Activated T-helper 1 cell treated with anti-CD3 and anti-CD28 coated beads, Interleukin-2, amount 50 U/mL, for 16 hours (primary cell): ENCODE results near the gene APCDD1L.
A peak's percentile ranks its signal among the peaks of the same experiment; 100 is the strongest.

Experiments used
- DNase-seq, 2 donors: peaks; one replicate each; pipeline ENCODE4 v3.0.0-alpha.2; 2020; ENCODE audit warnings: low read depth in 1 of 2, low spot score in 1 of 2

The APCDD1L gene

DNA sequence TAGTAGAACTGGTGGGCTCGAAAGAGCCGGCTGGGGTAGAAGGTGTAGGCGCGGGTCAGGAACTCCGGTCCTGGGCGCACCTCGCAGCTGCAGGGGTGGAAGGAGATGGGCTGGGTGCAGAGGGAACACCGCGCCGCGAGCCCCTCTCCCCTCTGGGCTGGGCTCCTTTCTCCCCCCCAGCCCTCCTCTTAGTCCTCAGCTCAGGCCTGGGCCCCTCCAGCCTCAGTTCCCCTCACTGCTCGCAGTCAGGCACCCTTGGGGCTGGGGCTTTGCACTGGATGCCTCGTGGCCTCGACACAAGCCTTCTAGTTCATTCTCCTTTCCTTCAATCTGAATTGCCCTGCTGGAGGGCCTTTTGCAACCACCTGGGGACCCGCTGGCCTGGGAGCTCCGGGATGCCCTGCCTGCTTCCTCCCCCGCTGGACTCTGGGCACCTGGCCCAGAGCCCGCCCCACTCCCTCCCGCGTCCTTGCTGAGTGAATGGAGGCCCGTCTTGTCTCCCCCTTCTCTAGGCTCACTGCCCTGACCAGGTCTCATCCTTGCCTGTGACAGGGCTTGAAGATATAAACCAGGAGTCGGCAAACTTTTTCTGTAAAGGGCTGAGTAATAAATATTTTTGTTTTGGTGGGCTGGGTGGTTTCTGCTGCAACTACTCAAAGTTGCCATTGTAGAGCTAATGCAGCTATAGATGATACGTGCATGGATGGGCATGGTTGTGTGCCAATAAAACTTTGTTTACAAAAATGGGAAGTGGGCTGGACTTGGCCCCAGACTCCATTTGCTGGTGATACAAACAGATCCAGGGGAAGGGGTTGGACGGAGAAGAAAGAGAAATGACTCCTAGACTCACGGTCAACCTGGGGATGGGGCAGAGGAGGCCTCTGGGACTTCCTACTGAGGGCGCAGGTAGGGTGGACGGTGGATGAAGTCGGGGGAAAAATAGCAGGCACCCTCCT is 47.3 kb downstream of the APCDD1L start:
- DNase-seq: no peak

DNA sequence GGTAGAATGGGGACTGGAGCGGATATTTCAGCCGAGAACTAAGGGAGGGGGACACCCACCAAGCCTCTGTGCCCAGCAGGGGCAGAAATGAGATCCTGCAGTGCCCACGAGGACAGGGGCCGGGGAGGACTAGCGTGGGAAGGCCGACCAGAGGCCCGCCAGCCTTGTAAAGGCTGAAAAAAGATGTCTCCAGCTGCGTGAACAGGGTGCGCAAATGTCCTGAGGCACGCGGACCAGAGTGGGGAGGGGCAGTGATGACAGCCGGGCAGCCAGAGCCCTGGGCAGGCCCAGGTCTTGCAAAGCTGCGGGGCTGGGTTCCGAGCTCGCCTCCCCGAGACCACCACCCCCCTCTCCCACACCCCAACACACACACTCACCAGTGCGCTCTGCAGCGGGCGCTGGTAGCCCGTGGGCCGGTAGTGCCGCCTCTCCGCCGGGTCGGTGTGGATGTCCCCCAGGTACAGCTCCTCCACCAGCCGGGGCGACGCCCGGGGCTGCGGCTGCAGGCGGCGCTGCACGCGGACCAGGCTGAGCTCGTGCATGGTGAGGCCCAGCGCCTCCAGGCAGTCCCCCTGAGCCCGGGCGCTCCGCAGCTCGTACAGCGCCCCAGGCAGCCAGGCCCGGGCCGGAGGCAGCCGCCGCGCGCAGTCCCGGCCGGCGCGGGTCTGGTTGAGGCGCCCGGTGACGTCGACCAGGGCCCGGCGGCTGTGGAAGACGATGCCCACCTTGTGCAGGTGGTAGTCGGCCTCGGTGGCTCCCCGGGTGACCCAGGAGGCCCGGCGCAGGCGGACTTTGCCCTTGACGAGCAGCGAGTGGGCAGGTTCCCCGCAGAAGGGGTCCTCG is 48.2 kb downstream of the APCDD1L start:
- DNase-seq: no peak

DNA sequence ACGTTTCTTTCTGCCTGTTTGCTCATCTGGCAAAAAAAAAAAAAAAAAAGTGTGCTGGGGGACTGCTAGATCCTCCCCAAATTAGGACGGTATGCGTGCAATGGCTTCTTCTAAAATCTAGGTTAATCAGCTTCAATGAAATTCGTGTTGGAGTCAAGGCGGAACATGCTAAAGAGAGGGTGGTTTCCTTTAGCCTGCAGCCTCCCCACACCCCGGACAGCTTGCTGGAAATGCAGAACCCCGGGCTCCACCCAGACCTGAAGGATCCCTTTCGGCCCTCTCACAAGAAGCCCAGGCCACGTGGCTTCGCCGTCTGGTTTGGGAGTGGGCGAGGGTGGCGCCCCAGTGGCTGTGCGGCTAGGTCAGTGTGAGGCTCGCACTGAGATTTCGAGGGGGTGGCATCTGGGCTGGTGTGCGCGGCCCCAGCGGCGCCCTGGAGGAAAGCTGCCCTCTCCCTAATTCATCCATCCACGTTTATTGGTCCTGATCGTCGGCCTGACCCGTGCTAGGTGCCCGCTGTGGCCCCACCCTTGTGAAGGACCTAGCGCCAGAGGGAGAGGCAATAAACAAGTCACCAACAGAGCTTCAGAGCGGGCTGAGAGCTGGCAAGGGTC is 49.0 kb downstream of the APCDD1L start:
- DNase-seq: no peak

DNA sequence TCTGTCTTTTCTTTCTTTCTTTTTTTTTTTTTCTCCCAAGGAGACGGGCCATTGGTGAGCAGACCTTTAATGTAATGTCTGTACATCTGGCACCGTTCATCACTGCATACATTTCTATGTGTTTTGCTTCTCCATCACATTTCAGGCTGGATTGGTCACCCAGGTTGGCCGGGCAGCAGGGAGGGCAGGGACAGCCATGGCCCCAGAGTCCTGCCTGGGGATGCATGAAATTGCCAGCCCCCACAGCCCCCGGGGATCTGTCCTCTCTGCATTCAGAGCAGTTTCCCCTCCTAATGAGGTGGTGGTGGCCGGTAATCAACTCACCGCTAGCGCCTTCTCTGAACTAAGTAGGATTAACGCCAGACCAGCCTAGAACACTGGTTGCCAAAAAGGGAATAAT is 50.4 kb downstream of the APCDD1L start:
- no peak for DNase-seq

DNA sequence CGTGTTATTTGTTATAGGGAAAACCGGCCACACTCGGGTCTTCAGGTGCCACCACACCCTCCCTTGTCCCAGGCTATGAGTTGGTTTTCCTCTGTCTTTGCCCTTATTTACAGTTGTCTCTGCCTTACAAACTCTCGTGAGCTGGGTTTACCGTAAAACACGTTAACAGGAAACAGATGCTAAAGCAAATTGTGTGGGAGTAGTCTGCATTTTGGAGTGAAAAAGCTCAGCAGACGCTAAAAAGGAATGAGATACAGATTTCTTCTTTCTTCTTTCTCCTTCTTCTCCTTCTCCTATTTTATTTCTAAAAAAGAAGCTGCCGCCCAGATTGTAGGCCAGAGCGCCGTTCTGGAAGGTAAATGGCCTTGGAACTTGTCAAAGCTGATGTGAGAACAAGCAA is 51.9 kb downstream of the APCDD1L start:
- DNase-seq: no peak

DNA sequence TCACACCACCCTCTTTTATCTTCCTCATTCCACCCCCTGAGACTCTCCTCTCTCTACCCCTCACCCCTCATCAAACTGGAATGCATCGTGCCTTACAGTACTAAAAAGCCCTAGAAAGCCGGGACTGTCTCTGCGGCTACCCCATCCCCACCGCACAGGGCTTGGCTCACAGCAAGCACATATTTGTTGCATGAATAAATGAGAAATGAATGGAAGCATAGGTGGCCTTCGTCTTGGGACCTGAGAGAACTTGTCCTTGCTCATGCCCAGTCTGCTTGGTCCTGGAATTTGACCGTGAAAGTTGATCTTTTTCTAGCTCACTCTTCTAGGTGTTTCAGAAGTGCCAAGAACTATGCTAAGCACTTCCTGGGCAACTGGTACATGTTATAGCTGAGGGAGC is 53.3 kb downstream of the APCDD1L start:
- DNase-seq: no peak

DNA sequence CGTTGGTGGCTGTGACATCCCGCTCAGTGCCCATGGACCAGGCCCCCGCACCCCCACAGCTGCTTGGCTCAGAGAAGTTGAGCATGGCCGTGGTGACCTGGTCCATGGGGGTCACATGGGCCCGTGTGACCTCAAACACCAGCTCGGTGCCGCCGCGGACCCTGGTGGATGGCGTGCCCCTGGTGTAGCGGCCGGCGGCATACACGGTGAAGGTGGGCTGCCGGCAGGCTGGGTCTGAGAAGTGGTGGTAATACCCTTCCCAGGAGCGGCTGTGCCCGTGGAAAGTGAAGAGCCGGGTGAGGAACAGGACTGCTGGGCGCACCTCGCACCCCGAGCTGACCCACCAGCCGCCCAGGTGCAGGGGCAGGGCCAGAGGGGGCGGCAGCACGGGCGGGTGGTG is 54.1 kb downstream of the APCDD1L start:
- DNase-seq: no peak

DNA sequence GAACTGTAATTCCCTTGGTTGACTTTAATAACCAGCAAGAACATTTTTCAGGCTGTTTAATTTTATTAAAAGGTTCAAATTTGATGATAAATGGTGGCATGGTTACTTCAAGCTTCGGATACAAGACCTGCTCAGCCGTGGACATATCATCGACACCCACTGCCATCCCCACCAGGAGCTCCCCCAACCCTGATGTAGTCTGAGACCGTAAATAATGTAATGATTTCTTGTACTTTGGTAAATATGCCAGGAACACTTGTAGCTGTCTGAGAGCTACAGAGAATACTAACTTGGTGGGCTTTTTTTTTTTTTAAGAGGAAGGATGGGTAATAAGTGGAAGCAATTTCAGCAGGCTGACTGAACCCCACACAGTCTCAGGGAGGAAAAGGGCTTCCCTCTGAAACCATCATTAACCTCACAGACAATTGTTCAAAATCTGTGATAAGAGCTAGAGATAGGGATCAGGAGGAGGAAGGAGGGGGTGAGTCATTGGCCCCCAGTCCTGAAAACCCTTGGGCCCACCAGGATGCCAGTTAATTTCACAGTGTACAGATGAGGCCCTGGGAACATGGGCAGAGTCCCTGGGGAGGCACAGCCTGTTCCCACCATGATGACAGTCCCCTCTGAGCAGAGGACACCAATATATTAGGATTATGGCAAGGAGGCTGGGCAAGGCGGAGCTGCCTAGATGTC is 56.0 kb downstream of the APCDD1L start:
- no peak for DNase-seq

DNA sequence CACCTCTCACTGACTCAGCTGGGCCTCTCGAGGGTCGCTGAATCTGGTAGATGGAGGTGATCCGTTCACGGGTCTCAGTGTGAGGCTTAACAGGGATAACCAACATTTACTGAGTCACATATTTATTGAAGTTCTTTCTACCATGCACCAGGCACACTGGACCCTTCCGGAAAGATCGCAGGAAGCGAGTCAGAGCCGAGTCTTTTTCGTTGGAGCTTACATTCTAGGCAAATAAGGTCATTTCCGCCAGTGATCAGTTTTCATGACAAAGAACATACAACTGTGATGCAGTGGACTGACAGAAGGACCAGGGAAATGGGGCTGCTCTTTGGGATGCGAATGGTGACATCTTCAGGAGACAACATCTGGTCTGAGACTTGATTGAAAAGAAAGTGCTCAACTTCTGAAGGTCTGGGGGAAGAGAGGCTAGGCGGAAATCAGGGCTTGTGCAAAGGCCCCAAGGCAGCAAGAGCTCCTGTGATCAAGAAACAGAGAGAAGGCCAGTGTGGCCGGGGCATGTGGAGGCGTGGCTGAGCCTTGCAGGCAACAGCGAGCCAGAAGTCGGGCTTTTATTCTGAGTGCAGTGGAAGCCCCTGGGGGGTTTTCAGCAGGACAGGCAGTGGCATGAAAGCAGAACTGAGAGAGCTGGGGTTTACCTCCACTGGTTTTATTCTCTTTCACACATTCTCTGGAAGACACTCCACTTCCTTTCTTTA is 56.7 kb downstream of the APCDD1L start:
- no peak for DNase-seq

DNA sequence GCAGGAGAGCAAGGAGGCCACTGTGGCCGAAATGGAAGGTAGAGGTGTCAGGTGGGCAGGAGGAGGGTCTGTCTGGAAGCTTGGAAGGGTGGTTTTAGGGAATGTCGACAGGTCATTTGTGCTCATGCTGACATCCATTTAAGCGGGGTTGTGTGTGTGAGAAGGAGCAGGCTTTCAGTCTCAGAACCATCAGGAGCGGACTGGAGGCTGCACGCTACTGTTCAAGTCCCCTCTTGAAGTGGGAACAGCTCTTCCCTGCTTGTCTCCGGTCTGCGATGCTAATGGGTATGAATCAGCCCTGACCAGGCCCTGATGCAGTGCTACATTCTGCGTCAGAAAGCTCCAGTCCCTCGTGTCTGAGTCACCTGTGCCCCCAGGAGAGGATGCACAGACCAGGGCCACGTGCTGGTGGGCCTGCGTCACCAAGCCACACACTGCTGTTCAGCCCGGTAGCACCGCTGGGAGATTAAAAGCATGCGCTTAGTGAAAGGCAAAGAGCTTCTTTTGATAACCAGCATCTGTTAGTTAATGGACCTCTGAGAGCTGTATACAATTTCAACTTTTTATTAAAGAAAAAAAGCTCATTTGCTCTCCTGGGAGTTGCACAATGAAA is 58.0 kb downstream of the APCDD1L start:
- DNase-seq: no peak

DNA sequence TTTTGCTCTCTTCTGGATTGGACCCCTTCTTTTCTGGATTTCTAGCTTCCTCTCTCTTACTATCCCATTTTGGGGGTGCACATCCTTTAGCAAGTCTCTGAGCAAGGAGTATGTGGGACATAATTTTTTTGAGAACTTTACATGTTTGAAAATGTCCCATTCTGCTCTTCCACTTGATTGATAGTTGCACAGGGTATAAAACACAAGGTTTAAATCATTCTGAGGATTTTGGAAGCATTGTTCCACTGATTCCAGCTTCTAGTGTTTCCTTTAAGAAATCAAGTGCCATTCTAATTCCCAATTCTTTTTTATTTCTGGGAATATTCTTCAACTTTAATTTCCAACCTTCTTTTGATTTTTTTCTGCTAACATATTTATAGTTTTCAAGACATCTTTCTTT is 60.7 kb downstream of the APCDD1L start:
- no peak for DNase-seq

DNA sequence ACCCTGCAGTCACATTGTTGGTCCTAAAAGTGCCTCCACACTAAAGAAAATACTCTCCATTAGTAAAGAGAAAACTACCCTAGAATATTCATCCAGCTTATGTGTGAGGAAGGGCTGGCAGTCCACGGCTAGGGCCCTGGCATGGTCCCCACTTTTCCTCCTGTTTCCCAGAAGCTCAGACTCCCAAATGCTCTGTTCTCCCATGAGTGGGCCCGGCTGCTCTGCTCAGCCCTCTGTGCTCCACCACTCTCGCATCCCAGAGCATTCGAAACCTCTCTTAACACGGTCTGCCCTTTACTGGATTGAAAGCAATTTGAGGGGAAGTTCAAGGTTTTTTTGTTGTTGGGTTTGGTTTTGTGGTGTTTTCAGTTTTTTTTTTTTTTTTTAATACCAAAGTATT is 61.8 kb downstream of the APCDD1L start:
- no peak for DNase-seq

DNA sequence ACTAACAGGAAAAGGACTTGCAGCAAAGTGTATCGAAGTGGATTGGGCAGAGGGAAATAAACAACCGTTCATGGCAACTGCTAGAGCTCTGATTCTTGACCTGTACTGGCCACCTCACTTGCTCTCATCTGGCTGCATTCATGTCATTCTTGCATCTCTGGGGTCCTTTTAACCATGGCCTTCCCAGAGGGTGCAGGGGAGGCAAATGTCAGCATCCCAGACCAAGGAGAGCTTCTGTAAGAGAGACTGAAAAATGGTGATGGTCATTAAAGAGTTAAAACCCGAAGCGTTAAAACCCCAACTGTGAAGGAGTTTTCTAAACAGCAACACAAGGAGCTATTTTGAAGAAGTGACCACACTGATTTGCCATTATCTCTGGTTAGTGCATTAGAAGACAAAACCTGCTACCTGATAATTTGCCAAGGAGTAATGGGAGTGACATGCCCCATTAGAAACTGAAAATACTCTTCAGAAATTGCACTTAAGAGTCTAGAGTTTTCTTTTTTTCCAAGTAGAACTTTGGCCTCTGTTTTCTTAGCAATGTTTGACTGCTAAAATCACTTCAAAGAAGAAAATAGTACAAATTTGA is 62.4 kb downstream of the APCDD1L start:
- DNase-seq: no peak

DNA sequence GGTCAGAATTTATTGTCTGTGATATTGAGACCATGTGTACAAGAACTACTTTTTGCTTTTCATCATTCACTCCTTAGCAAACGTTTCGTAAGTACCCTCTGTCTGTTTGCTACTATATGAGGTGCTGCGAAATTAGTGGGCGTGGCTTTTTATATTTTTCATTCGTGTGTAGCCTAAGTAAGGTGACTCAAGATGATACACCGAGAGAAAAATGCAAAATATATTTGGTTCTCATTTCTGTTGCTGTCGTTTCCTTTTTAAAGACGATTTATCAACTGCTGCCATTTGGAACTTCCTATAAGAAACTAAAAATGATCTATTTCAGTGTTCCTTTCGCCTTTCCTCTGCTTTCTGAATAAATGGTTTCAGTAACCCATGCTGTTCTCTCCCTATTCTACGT is 64.9 kb downstream of the APCDD1L start:
- DNase-seq: no peak

DNA sequence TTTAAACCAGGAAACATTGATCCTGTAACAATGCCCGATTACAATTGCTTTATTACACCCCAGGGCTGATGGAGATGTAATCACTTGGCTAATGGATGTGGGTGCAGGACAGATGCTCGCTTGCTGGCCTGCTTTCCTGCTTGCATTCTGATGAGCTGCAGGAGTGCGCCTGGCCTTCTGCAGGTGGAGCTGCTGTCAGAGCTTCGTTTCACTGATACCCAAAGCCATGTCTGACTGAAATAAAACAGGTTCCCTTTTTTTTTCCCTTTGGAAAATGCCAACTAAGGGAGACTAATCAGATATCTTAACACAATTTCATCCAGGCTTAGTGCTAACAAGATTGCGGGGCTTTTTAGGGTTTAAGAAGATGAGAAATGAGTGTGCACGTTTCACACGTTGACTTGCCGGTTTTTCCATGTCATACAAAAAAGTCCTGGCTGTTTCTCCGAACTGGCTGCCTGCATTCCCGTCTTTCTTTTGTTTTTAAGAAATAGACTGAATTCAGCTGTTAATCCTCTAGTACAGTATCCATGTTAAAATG is 65.4 kb downstream of the APCDD1L start:
- DNase-seq: no peak

DNA sequence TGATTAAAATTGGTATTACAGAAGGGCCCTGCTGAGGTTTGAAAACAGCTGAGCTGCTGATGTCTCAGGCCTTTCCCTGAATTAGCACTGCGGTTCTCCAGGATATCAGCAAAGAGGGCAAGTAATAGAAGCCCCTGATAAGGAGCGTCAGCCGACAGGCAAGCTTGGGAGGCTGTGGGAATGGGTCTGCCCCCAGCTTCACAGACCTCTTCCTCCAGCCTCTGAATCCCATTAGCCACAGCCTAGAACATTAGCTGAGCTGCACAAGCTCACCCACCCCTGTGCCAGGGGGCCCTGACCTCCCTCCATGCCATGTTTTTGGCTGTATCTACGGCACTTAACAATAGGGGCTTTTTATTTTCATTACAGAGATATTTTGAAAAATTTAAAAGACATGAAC is 66.2 kb downstream of the APCDD1L start:
- DNase-seq: no peak

DNA sequence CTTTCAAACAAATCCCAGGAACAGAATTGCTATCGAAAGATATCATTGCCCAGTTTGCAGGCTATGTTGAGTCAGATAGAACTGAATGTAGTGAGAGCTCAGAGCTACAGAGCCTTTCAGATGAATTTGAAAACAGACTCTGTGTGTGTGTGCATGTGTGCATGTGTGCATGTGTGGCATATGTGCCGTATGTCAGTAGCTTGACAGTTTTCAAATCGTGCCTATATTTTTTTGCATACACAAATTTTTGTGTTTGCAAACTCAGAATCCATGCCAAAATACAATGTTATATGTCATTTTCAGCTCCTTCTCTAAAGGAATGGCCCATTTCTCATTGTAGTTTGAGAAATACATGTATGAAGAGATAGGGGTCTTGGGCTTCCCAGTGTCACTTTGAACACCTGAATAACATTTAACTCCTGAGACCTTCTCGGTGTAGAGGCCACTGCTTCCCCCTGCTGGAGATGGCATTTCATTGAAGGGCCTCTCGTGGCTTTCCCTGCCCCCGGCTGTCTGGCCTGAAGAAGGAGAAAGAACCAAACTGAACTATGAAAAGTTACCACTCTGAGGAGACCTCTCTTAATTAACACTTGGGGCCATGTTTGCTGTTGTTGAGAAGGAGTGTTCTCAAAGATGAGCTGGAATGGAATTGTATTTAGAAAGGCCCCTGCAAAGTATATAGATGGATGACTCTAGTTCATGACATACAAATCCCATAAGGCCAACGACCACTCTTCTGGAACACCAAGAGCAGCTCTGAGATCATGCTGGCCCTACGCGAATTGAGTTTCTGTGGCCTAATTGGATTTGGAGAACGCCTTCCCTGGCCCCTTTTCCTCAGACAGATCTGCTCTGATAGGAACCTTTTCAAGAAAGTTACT is 67.4 kb downstream of the APCDD1L start:
- DNase-seq: peak in 1 of 2 donors; percentile 20

DNA sequence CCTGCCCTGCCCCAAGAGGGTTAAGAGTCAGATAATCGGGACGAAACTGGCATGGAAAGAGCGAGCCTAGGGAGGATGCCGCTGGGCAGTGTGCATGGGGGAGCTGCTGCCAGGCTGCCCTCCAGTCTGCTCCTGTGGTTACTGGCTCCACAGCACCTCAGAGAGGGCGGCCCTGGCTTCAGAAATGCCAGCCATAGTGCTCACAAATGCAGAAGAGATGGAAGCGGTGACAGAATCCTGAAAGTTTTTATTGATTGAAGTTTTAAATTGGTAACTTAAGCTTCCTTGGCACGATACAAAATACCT is 68.3 kb downstream of the APCDD1L start:
- no peak for DNase-seq
